Measurements from ENCODE around the gene FMNL2.

- TF ChIP-seq POLR2A (IDR thresholded peaks at IDR 0.05) (no peak), CTCF (IDR thresholded peaks at IDR 0.05) (no peak), POLR2AphosphoS5 (IDR thresholded peaks at IDR 0.05) (no peak), EP300 (IDR thresholded peaks at IDR 0.05) (no peak)
Measured at GRCh38 chr2:152674334-152674733, 339.4 kb downstream of the FMNL2 start.
